Measurements from ENCODE around the gene PDPK1.
A peak's percentile ranks its signal among the peaks of the same experiment; 100 is the strongest.
"Not testable (repeated sequence)": the region's sequence is repeated elsewhere in the genome, so short reads cannot be mapped to it uniquely, and the experiment has no call there.

Gene PDPK1

DNA sequence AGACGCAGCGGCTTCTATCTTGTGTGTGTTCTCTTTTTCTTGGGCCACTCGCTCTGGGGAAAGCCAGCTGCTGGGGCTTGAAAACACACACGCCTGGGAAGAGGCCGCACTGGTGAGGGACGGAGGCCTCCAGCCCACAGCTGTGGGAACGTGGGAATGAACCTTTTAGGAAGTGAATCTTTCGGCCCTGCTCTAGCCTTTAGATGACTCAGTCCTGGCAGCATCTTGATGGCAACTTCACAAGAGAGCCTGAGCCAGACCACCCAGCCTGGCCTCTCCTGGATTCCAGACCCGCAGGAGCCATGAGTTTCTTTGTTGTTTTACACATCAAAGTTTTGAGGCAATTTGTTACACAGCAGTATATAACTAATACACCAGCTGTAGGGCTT lies 2.2 kb upstream of the PDPK1 start:
- no peak for DNase-seq (ENCODE audit: low read depth)
- TF ChIP-seq, protein P1, sequence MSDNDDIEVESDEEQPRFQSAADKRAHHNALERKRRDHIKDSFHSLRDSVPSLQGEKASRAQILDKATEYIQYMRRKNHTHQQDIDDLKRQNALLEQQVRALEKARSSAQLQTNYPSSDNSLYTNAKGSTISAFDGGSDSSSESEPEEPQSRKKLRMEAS (IDR thresholded peaks at IDR 0.05; ENCODE audit: low read depth, low read length) = no peak
- TF ChIP-seq POLR2A (IDR thresholded peaks at IDR 0.05; ENCODE audit: extremely low read depth, insufficient read length) = no peak
- TF ChIP-seq, protein P2, sequence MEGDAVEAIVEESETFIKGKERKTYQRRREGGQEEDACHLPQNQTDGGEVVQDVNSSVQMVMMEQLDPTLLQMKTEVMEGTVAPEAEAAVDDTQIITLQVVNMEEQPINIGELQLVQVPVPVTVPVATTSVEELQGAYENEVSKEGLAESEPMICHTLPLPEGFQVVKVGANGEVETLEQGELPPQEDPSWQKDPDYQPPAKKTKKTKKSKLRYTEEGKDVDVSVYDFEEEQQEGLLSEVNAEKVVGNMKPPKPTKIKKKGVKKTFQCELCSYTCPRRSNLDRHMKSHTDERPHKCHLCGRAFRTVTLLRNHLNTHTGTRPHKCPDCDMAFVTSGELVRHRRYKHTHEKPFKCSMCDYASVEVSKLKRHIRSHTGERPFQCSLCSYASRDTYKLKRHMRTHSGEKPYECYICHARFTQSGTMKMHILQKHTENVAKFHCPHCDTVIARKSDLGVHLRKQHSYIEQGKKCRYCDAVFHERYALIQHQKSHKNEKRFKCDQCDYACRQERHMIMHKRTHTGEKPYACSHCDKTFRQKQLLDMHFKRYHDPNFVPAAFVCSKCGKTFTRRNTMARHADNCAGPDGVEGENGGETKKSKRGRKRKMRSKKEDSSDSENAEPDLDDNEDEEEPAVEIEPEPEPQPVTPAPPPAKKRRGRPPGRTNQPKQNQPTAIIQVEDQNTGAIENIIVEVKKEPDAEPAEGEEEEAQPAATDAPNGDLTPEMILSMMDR (IDR thresholded peaks at IDR 0.05; ENCODE audit: low read depth, low read length) = no peak
- no peak for TF ChIP-seq MYC (IDR thresholded peaks at IDR 0.05; ENCODE audit: low read depth, low read length)
- no peak overlapping the region for H3K4me3 ChIP-seq (ENCODE audit: low read depth, low read length)

DNA sequence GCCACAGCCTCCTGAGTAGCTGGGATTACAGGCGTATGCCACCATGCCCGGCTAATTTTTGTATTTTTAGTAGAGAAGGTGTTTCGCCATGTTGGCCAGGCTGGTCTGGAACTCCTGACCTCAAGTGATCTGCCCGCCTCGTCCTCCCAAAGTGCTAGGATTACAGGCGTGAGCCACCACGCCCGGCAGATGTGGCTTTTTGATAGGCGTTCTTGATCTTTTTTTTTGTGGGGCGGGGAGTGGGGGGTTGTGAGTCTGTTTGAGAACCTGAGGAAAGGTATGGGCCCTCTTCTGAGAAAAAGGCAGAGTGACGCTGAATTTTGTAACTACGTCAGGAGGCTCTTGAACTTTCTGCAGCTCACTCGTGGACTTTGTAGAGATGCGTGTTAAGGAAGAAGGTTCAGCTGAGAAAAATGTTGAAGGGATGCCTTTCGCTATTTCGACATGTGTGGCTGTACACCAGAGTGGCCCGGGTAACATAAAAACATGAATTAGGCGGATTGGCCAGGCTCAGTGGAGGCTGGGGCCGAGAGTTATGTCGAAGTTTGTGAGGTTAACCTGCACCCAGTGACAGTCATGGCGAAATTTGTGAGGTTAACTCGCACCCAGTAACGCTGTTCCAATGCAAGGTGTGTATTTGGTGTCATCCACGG lies 1.5 kb downstream of the PDPK1 start:
- H3K4me3 ChIP-seq (ENCODE audit: low read depth, low read length) = peak overlapping the region; percentile 25

DNA sequence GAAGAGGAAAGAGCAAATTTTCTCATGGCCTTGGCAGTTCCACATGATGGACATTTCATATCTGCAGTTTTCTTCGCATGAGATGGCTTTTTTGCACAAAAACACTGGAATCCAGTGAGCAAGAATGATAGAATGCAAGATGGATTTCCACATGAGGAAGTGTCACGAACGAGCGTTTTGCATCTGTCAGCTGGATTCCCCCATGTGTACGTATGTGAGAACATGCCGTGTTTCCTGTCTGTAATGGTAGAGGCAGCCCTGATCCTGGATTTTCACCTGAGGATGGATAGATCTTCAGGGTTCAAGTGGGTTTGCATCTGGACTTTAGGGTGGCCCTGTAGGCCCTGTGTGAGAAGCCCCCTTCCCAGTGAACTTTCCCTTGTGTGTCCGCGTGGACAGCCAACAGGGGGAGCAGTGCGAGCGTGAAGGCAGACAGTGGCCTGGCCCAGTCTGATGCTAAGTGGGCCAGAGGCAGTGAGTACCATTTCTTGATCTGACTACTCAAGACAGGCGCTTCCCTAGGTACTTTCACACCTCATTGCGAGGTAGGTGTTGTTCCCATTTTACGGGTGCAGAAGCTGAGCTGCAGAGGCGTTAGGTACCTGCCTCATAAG lies 2.1 kb downstream of the PDPK1 start:
- DNase-seq (ENCODE audit: low read depth); H3K4me3 ChIP-seq (ENCODE audit: low read depth, low read length): not testable (repeated sequence)
- TF ChIP-seq, protein P2 (IDR thresholded peaks at IDR 0.05; ENCODE audit: low read depth, low read length) = peak; percentile 7

More for the DNA sequence above, 1.5 kb downstream of the PDPK1 start:
- DNase-seq (ENCODE audit: low read depth) = not testable (repeated sequence)

DNA sequence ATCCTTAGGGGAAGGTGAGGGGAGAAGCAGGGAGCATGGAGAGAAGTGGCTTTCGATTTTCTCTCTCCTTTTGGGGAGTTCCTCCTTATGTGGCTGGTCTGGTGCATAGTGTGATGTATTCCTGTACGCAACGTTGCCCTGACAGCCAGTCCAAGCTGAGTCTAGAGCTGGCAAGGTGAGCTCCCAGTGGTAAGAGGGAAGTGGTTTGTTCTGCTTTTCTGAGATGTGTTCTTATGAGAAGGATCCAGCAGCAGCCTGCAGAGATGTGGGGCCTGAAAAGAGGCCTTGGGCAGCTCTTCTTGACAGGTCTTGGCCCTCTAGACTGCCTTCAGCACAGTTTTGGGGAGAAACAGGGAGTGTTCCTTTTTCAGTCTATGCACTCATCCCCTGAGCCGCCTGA lies 3.1 kb downstream of the PDPK1 start:
- H3K4me3 ChIP-seq (ENCODE audit: low read depth, low read length); DNase-seq (ENCODE audit: low read depth): not testable (repeated sequence)

DNA sequence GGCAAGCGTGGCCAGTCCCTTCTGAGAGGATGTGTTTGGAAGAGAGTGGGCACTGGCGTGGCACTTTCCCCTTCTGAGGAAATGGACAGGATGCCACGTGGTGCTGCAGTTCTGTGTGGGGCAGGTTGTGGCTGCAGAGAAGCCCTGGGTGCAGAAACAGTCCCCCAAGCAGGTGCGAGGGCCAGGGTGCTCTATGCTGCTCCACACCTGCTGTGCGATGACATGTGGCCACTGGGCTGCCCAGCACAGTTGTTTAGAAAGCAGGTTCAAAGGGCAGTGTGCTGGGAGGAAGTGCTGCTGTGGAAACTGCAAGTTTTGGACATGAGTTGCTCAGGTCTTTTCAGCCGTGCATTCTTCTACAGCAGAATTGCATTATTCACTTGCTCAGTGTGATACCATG lies 3.6 kb downstream of the PDPK1 start:
- not testable (repeated sequence) for H3K4me3 ChIP-seq (ENCODE audit: low read depth, low read length); DNase-seq (ENCODE audit: low read depth)

DNA sequence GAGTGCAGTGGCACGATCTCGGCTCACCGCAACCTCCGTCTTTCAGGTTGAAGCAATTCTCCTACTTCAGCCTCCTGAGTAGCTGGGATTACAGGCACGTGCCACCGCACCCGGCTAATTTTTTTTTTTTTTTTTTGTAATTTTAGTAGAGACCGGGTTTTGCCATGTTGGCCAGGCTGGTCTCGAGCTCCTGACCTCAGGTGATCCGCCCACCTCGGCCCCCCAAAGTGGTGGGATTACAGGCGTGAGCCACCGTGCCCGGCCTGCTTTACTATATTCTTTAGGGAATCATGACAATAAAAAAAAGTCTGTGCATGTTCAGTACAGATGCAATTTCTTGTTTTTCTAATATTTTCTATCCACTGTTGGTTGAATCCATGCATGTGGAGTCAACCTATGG lies 6.0 kb downstream of the PDPK1 start:
- not testable (repeated sequence) for DNase-seq (ENCODE audit: low read depth); H3K4me3 ChIP-seq (ENCODE audit: low read depth, low read length)

DNA sequence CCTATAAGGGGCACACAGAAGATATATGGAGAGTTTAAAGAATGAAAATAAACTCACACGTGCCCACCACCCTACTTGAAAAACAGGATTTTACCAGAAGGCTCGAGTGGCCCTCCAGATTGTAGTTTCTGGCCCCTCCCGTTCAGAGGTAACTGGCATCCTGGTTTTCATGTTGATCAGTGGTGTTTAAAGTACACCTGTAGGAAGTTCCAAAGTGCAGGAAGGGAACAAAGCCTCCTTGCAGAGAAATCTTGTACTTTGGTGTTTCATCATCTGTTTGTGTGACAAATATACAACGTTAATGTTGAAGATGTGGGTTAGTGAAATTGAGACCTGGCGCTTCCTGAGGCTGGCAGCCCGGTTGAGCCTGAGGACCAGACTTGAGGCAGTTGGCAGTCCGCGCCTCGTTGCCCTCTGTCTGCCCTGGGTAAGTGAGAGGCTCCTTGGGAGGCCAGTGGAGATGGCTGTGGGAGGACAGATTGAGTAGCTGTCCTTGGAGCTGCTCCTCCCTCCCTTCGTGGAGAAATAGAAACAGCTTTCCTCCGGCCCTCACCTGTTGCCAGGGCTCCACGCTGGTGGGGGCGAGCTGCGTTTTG lies 12.6 kb downstream of the PDPK1 start:
- not testable (repeated sequence) for DNase-seq (ENCODE audit: low read depth); H3K4me3 ChIP-seq (ENCODE audit: low read depth, low read length)

DNA sequence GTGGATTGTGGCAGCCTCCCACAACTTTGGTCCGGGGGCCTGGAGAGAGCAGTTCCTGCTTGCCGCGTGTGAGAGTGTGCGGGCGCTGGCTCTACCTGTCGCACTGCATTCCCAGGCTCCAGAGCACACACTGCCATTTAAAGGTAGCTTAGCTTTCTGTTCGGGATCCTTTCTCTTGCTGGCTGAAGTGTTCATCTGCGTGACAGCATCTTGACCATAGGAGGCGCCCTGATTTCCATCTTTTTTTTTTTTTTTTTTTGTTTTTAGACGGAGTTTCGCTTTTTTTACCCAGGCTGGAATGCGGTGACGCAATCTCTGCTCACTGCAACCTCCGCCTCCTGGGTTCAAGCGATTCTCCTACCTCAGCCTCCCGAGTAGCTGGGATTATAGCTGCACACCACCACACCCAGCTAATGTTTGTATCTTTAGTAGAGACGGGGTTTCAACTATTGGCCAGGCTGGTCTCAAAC lies 13.6 kb downstream of the PDPK1 start:
- not testable (repeated sequence) for DNase-seq (ENCODE audit: low read depth)

DNA sequence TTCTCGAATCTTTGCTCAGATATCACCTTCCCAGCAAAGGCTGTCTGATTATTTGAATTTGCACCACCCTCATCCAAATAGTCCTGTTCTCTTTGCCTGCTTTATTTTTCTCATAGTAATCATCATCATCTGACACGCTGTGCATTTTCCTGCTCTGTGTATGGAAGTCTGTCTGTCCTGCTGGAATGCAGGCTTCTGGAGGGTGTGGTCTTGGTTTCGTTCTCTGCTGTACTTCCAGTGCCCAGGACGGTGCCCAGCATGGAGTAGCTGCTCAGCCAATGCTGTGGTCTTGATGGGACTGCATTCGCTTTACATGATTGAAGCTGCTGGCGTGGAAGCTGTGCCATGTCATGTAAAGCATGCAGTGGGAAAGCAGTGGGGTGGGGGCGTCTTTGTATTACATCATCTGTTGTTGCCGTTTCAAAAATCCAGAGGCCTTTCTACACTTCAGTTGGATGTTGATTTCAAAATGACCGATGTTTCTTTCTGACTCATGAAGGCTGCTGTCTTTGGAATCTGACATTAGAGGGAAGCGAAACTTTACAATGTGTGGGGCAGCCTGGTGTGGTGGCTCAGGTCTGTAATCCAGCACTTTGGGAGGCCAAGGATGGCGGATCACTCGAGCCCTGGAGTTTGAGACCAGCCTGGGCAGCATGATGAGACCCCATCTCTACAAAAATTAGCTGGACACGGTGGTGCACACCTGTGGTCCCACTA lies 17.0 kb downstream of the PDPK1 start:
- not testable (repeated sequence) for H3K4me3 ChIP-seq (ENCODE audit: low read depth, low read length); DNase-seq (ENCODE audit: low read depth)

More for the DNA sequence above, 13.6 kb downstream of the PDPK1 start:
- not testable (repeated sequence) for H3K4me3 ChIP-seq (ENCODE audit: low read depth, low read length)

DNA sequence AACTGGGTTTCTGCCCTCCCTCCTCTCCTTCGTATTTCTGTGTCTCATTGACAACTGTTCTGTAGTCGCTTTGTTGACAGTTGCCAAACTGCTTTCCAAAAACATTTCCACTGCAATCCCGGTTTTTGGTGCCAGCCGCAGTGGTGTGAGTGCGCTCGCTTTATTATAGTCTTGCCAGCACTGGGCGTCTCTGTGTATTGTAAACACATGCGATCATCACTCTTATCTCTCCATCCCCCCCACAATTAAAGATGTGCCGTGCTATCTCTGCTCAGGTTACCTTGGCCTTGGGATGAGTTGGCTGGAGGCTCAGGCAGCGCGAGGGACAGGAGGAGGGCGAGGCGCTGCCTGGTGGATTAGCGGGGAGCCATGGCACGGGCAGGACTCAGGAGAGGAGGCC lies 19.3 kb downstream of the PDPK1 start:
- DNase-seq (ENCODE audit: low read depth); H3K4me3 ChIP-seq (ENCODE audit: low read depth, low read length): not testable (repeated sequence)

All from NB4 (cell line).